SK-N-SH (cell line): ENCODE data around the gene AGMO. TPM values are rescaled to one million over a fixed set of nuclear protein-coding genes. Genes with fewer than 3 reads are reported as not detected.

Experiments used
- CTCF ChIA-PET: fragments of 300-600, 350-600 bp; formaldehyde crosslinking; extraction: SDS; loops from one replicate; lab custom pipeline; 2021; lab: Yijun Ruan, JAX
- POLR2A ChIA-PET: fragments of 350-600 bp; sonication (Branson Sonifier 250); formaldehyde crosslinking; extraction: SDS; loops from one replicate; lab custom pipeline; 2020; ENCODE audit warnings: antibody characterized with exemption, inconsistent platforms; lab: Yijun Ruan, JAX
- DNase-seq: peaks from one replicate; pipeline ENCODE4 v3.0.0; 2012
- H2AFZ ChIP-seq: fragments of 200-600 bp; sonication (generic); 2 replicates; pipeline ENCODE4 v1.8.1; 2016; ENCODE audit warnings: antibody characterized with exemption, mild to moderate bottlenecking, low read depth
- H3F3A ChIP-seq: fragments of 200-600 bp; sonication (generic); replicated peaks from 2 replicates; pipeline ENCODE3; 2016; ENCODE audit warnings: antibody characterized with exemption, mild to moderate bottlenecking; ENCODE audit not compliant: insufficient read depth
- H3K27ac ChIP-seq, 2 experiments: fragments of 200-500 bp in 1 of 2; fragments of 200-600 bp in 1 of 2; sonication (Bioruptor generic) in 1 of 2; sonication (generic), shearing (Covaris generic) in 1 of 2; 2 replicates each; pipeline versions ENCODE4 v1.5.1 to v1.6.1; 2014 to 2016; ENCODE audit warnings: low read depth in 2 of 2, inconsistent platforms in 1 of 2, low read length in 1 of 2, mild to moderate bottlenecking in 1 of 2, mixed read lengths in 1 of 2
- H3K27me3 ChIP-seq: fragments of 200-600 bp; sonication (generic), shearing (Covaris generic); 2 replicates; pipeline ENCODE4 v1.6.1; 2016; ENCODE audit warnings: mixed run types; ENCODE audit not compliant: insufficient read depth
- H3K36me3 ChIP-seq, 2 experiments: fragments of 200-500 bp in 1 of 2; fragments of 200-600 bp in 1 of 2; sonication (Bioruptor generic) in 1 of 2; sonication (generic) in 1 of 2; replicated peaks in 1 of 2; 2 replicates each; pipeline versions ENCODE3 to v1.5.1; 2014 to 2016; ENCODE audit warnings: low read length in 1 of 2, mild to moderate bottlenecking in 1 of 2; ENCODE audit not compliant: insufficient read depth in 2 of 2, control insufficient read depth in 1 of 2
- H3K4me1 ChIP-seq, 2 experiments: fragments of 200-500 bp in 1 of 2; fragments of 200-600 bp in 1 of 2; sonication (Bioruptor generic) in 1 of 2; sonication (generic), shearing (Covaris generic) in 1 of 2; 2 replicates each; pipeline versions ENCODE4 v1.5.1 to v1.6.1; 2014 to 2016; ENCODE audit warnings: low read depth in 1 of 2, low read length in 1 of 2, mixed run types in 1 of 2; ENCODE audit not compliant: insufficient read depth in 2 of 2, control insufficient read depth in 1 of 2
- H3K4me2 ChIP-seq: fragments of 200-600 bp; sonication (generic), shearing (Covaris generic); 2 replicates; pipeline ENCODE4 v1.6.1; 2017; ENCODE audit warnings: mixed run types
- H3K4me3 ChIP-seq, 2 experiments: fragments of 200-500 bp in 1 of 2; fragments of 200-600 bp in 1 of 2; sonication (Bioruptor generic) in 1 of 2; sonication (generic), shearing (Covaris generic) in 1 of 2; 2 replicates each; pipeline versions ENCODE4 v1.5.1 to v1.8.1; 2014 to 2016; ENCODE audit warnings: low read depth in 2 of 2, inconsistent platforms in 1 of 2, low read length in 1 of 2, mild to moderate bottlenecking in 1 of 2, mixed read lengths in 1 of 2, moderate library complexity in 1 of 2
- H3K79me2 ChIP-seq: fragments of 200-600 bp; sonication (generic); 2 replicates; pipeline ENCODE4 v1.8.1; 2017; ENCODE audit warnings: mild to moderate bottlenecking; ENCODE audit not compliant: insufficient read depth
- H3K9ac ChIP-seq: fragments of 200-600 bp; sonication (generic); 2 replicates; pipeline ENCODE4 v1.6.1; 2017; ENCODE audit warnings: mixed run types
- H3K9me2 ChIP-seq: fragments of 200-600 bp; sonication (generic); 2 replicates; pipeline ENCODE4 v1.6.1; 2017; ENCODE audit warnings: mixed run types
- H3K9me3 ChIP-seq: fragments of 200-600 bp; sonication (generic); 2 replicates; pipeline ENCODE4 v1.6.1; 2017; ENCODE audit warnings: mixed run types, mild to moderate bottlenecking, moderate library complexity
- H4K20me1 ChIP-seq: fragments of 200-600 bp; sonication (generic); 2 replicates; pipeline ENCODE4 v1.6.1; 2017; ENCODE audit warnings: mild to moderate bottlenecking, mixed run types; ENCODE audit not compliant: insufficient read depth
- CTCF ChIP-seq: fragments of 200-600 bp; sonication (generic); IDR thresholded peaks from 2 replicates; pipeline ENCODE4 v1.6.1; 2017; ENCODE audit warnings: antibody characterized with exemption, mild to moderate bottlenecking, moderate library complexity
- EP300 ChIP-seq, 2 experiments: IDR thresholded peaks; 2 replicates each; pipeline versions ENCODE4 v1.4.0 to v1.6.1; 2012; ENCODE audit warnings: borderline replicate concordance in 1 of 2, low read depth in 1 of 2, low read length in 1 of 2
- FOSL2 ChIP-seq: IDR thresholded peaks from 2 replicates; pipeline ENCODE4 v1.4.0; 2012; ENCODE audit warnings: low read depth, mild to moderate bottlenecking, moderate library complexity, borderline replicate concordance
- GATA2 ChIP-seq: sonication (generic); formaldehyde crosslinking; IDR thresholded peaks from 2 replicates; pipeline ENCODE4 v1.5.0; 2020; ENCODE audit warnings: mild to moderate bottlenecking, missing genetic modification reagents
- IRF3 ChIP-seq: fragments of 150-350 bp; IDR thresholded peaks from 2 replicates; pipeline ENCODE4 v1.6.1; 2016; ENCODE audit warnings: mild to moderate bottlenecking, low read depth, low read length
- MAX ChIP-seq: IDR thresholded peaks from 2 replicates; pipeline ENCODE4 v1.4.0; 2012; ENCODE audit warnings: low read depth
- MEF2A ChIP-seq: IDR thresholded peaks from 2 replicates; pipeline ENCODE4 v1.4.0; 2012; ENCODE audit warnings: low read depth, borderline replicate concordance
- NRF1 ChIP-seq: IDR thresholded peaks from 2 replicates; pipeline ENCODE4 v1.6.1; 2012; ENCODE audit warnings: low read depth, mild to moderate bottlenecking, low read length
- POLR2AphosphoS5 ChIP-seq: IDR thresholded peaks from 2 replicates; pipeline ENCODE4 v1.6.1; 2012; ENCODE audit warnings: low read depth, low read length
- RAD21 ChIP-seq: IDR thresholded peaks from 2 replicates; pipeline ENCODE4 v1.6.1; 2012; ENCODE audit warnings: mild to moderate bottlenecking, low read length
- REST ChIP-seq: IDR thresholded peaks from 2 replicates; pipeline ENCODE4 v1.6.1; 2012; ENCODE audit warnings: mild to moderate bottlenecking, low read depth, low read length, moderate library complexity
- RXRA ChIP-seq: IDR thresholded peaks from 2 replicates; pipeline ENCODE4 v1.4.0; 2012; ENCODE audit warnings: low read depth, mild to moderate bottlenecking, borderline replicate concordance
- SMC3 ChIP-seq: IDR thresholded peaks from 2 replicates; pipeline ENCODE4 v1.6.1; 2012; ENCODE audit warnings: low read depth, low read length, improper control_type of control experiment
- TCF12 ChIP-seq: IDR thresholded peaks from 2 replicates; pipeline ENCODE4 v1.4.0; 2012
- YY1 ChIP-seq: IDR thresholded peaks from 2 replicates; pipeline ENCODE4 v1.4.0; 2012; ENCODE audit warnings: low read depth, mild to moderate bottlenecking
- WGBS: methylation state at CpG from one replicate; pipeline ENCODE4 v1.1.6; 2017; ENCODE audit warnings: low lambda C conversion rate; 5-methylcytosine and 5-hydroxymethylcytosine counted together
- polyA plus RNA-seq, 3 experiments: library from polyadenylated mRNA; depleted of rRNA; stranded (reverse); fragments of >200 nt; gene quantifications; 2 replicates each; pipeline ENCODE4 v1.2.3, GENCODE V29; 2012

Gene AGMO
- polyA plus RNA-seq, 1 of the 3 experiments (the other 2 are of a cell fraction): 0.05 TPM

GRCh38 chr7:15403751-15404150 lies 158.1 kb downstream of the AGMO start:
- Histone ChIP-seq H3K9me3 (no peaks in the 10 kb centered on the region), H3K27me3 (no peaks in the 10 kb centered on the region), H3K9me2 (no peaks in the 10 kb centered on the region), H3K36me3 (no peaks in the 10 kb centered on the region), H3K4me3 (no peak overlapping the region), H3K4me2 (no peak overlapping the region), H3K27ac (no peak overlapping the region), H4K20me1 (no peaks in the 10 kb centered on the region), H3K9ac (no peak overlapping the region), H3F3A (no peaks in the 10 kb centered on the region), H2AFZ (no peak overlapping the region; the same call in 1 of the 2 replicates), H3K4me1 (no peaks in the 10 kb centered on the region), H3K79me2 (no peaks in the 10 kb centered on the region)
- ChIA-PET POLR2A (no interaction called here), CTCF (interaction anchor here (1.6 kb wide), 1 partner anchor 15 kb away, joined by 7 read pairs; no protein-coding TSS in a partner anchor)
- no peak for DNase-seq
- 65% methylated on average over 2 of the region's 2 CpGs for WGBS
- TF ChIP-seq TCF12 (no peak), YY1 (no peak; the same call in 1 of the 2 replicates), IRF3 (no peak), REST (no peak), GATA2 (CRISPR knock-in tag) (no peak), SMC3 (no peak), EP300 (IDR thresholded peaks at IDR 0.05; ENCODE audit: borderline replicate concordance in 1 of 2, low read depth in 1 of 2, low read length in 1 of 2) (no peak), NRF1 (no peak), MAX (no peak), RXRA (no peak), CTCF (no peak), FOSL2 (no peak), POLR2AphosphoS5 (no peak), MEF2A (no peak), RAD21 (no peak)
